ENCODE data around the gene COL6A3. TPM values are rescaled to one million over a fixed set of nuclear protein-coding genes. Genes with fewer than 3 reads are reported as not detected.
"Not testable (repeated sequence)": the region's sequence is repeated elsewhere in the genome, so short reads cannot be mapped to it uniquely, and the experiment has no call there.

The COL6A3 gene
- total RNA-seq, 1 donor from 2014 or later: 13.0 TPM

- DNase-seq (ENCODE audit: low read depth): no peak
- no peak overlapping the region for H3K4me3 ChIP-seq (ENCODE audit: low read depth, low read length)
- TF ChIP-seq CTCF (conservative IDR thresholded peaks at IDR 0.05; ENCODE audit: low read depth, low read length): no peak
Observed at GRCh38 chr2:237309011-237309410, 105.0 kb downstream of the COL6A3 start.

GRCh38 chr2:237307474-237307873 lies 106.5 kb downstream of the COL6A3 start:
- no peak overlapping the region for H3K4me3 ChIP-seq (ENCODE audit: low read depth, low read length)
- TF ChIP-seq CTCF (conservative IDR thresholded peaks at IDR 0.05; ENCODE audit: low read depth, low read length): no peak
- no peak for DNase-seq (ENCODE audit: low read depth)

GRCh38 chr2:237306787-237307170 lies 107.2 kb downstream of the COL6A3 start:
- TF ChIP-seq CTCF (conservative IDR thresholded peaks at IDR 0.05; ENCODE audit: low read depth, low read length): no peak
- DNase-seq (ENCODE audit: low read depth): no peak

GRCh38 chr2:237306083-237306786 lies 107.7 kb downstream of the COL6A3 start:
- TF ChIP-seq CTCF (conservative IDR thresholded peaks at IDR 0.05; ENCODE audit: low read depth, low read length): no peak
- no peak overlapping the region for H3K4me3 ChIP-seq (ENCODE audit: low read depth, low read length)
- no peak for DNase-seq (ENCODE audit: low read depth)

More at GRCh38 chr2:237306787-237307170, 107.2 kb downstream of the COL6A3 start:
- no peak overlapping the region for H3K4me3 ChIP-seq (ENCODE audit: low read depth, low read length)

- TF ChIP-seq CTCF (conservative IDR thresholded peaks at IDR 0.05; ENCODE audit: low read depth, low read length): no peak
Observed at GRCh38 chr2:237305579-237305978, 108.4 kb downstream of the COL6A3 start.

GRCh38 chr2:237304763-237305514 lies 109.0 kb downstream of the COL6A3 start:
- DNase-seq (ENCODE audit: low read depth): peak; percentile 92
- H3K4me3 ChIP-seq (ENCODE audit: low read depth, low read length): no peak overlapping the region
- no peak for TF ChIP-seq CTCF (conservative IDR thresholded peaks at IDR 0.05; ENCODE audit: low read depth, low read length)

More at GRCh38 chr2:237305579-237305978, 108.4 kb downstream of the COL6A3 start:
- H3K4me3 ChIP-seq (ENCODE audit: low read depth, low read length): no peak overlapping the region
- DNase-seq (ENCODE audit: low read depth): peak; percentile 68

GRCh38 chr2:237303244-237303643 lies 110.7 kb downstream of the COL6A3 start:
- not testable (repeated sequence) for H3K4me3 ChIP-seq (ENCODE audit: low read depth, low read length); DNase-seq (ENCODE audit: low read depth)
